ENCODE data around the gene LCTL.
"Not testable (repeated sequence)": the region's sequence is repeated elsewhere in the genome, so short reads cannot be mapped to it uniquely, and the experiment has no call there.

GRCh38 chr15:66500346-66500745 lies 65.5 kb downstream of the LCTL start:
- TF ChIP-seq CTCF (IDR thresholded peaks at IDR 0.05); EZH2 (IDR thresholded peaks at IDR 0.05; ENCODE audit: borderline replicate concordance, insufficient read depth, low read depth, low read length, poor library complexity, severe bottlenecking): not testable (repeated sequence)

Data from B cell (primary cell).